A549 (cell line): ENCODE results near the gene PRTFDC1. TPM values are rescaled to one million over a fixed set of nuclear protein-coding genes. Genes with fewer than 3 reads are reported as not detected.
A peak's percentile ranks its signal among the peaks of the same experiment; 100 is the strongest.
"Not testable (repeated sequence)": the region's sequence is repeated elsewhere in the genome, so short reads cannot be mapped to it uniquely, and the experiment has no call there.

ENCODE experiments used
- ATAC-seq, 2 experiments: fragments of 200-7000 bp in 1 of 2; fragments of >200 bp in 1 of 2; cut with Nextera tagmentation in 1 of 2; cut with Tn5 transposase in 1 of 2; 3 replicates each; pipeline versions ENCODE4 v1.8.0 to v1.9.1; 2018 to 2020; ENCODE audit warnings: mild to moderate bottlenecking in 1 of 2, moderate library complexity in 1 of 2
- CTCF ChIA-PET: fragments of 300-600 bp; sonication (Branson Sonifier 250); formaldehyde crosslinking; extraction: SDS; loops from one replicate; lab custom pipeline; 2021; ENCODE audit warnings: antibody characterized with exemption, inconsistent platforms; lab: Yijun Ruan, JAX
- POLR2A ChIA-PET: fragments of 350-600 bp; formaldehyde crosslinking; extraction: SDS; loops from one replicate; lab custom pipeline; 2021; ENCODE audit warnings: antibody characterized with exemption, inconsistent platforms; lab: Yijun Ruan, JAX
- DNase-seq, 2 experiments: peaks; one replicate each; pipeline versions ENCODE4 v3.0.0 to v3.0.0-alpha.2; 2011 to 2016; ENCODE audit warnings: low read depth in 1 of 2, low spot score in 1 of 2
- FAIRE-seq: peaks from 2 replicates; lab custom pipeline; 2011; peaks lifted over from hg19 to GRCh38; lab: Jason Lieb, UNC
- H3K27ac ChIP-seq, 2 experiments: fragments of >200 bp; sonication (Bioruptor Twin); formaldehyde crosslinking; 3 replicates each; pipeline ENCODE4 v1.5.1; 2016 to 2017
- H3K4me1 ChIP-seq: fragments of >200 bp; sonication (Bioruptor Twin); formaldehyde crosslinking; 3 replicates; pipeline ENCODE4 v1.6.1; 2016
- H3K4me2 ChIP-seq: fragments of >200 bp; sonication (Bioruptor Twin); formaldehyde crosslinking; 3 replicates; pipeline ENCODE4 v1.6.1; 2016
- H3K4me3 ChIP-seq: fragments of >200 bp; sonication (Bioruptor Twin); formaldehyde crosslinking; 3 replicates; pipeline ENCODE4 v1.5.1; 2016
- H3K9me3 ChIP-seq: fragments of >200 bp; sonication (Bioruptor Twin); formaldehyde crosslinking; 3 replicates; pipeline ENCODE4 v1.6.1; 2016
- BCL3 ChIP-seq: fragments of >200 bp; sonication (Bioruptor Twin); formaldehyde crosslinking; IDR thresholded peaks from 3 replicates; pipeline ENCODE4 v1.6.1; 2016
- CBX2 ChIP-seq: fragments of 200-600 bp; sonication (generic); IDR thresholded peaks from 2 replicates; pipeline ENCODE4 v1.6.1; 2016; ENCODE audit warnings: low read depth, mild to moderate bottlenecking, borderline replicate concordance
- EHMT2 ChIP-seq: fragments of 200-600 bp; sonication (generic); IDR thresholded peaks from 2 replicates; pipeline ENCODE4 v1.6.1; 2016; ENCODE audit warnings: antibody characterized with exemption, low read depth, mild to moderate bottlenecking, moderate library complexity
- HES2 ChIP-seq: fragments of >200 bp; sonication (Bioruptor Twin); formaldehyde crosslinking; IDR thresholded peaks from 2 replicates; pipeline ENCODE4 v1.6.1; 2016
- MAFK ChIP-seq: fragments of 450-650 bp; IDR thresholded peaks from 2 replicates; pipeline ENCODE4 v1.6.1; 2014; ENCODE audit not compliant: partially characterized antibody
- REST ChIP-seq: fragments of 200-600 bp; sonication (generic); IDR thresholded peaks from 2 replicates; pipeline ENCODE4 v1.6.1; 2016; ENCODE audit warnings: antibody characterized with exemption, mild to moderate bottlenecking, moderate library complexity
- SMC3 ChIP-seq: fragments of >200 bp; sonication (Bioruptor Twin); formaldehyde crosslinking; IDR thresholded peaks from 3 replicates; pipeline ENCODE4 v1.6.1; 2018; ENCODE audit warnings: inconsistent platforms
- USF2 ChIP-seq: fragments of 450-650 bp; IDR thresholded peaks from 2 replicates; pipeline ENCODE4 v1.6.1; 2014; ENCODE audit warnings: antibody characterized with exemption
- WGBS: methylation state at CpG from one replicate; pipeline ENCODE4 v1.1.6; 2017; ENCODE audit errors: missing lambda C conversion rate; 5-methylcytosine and 5-hydroxymethylcytosine counted together
- polyA plus RNA-seq, 4 experiments: library from polyadenylated mRNA; depleted of rRNA in 3 of 4; stranded (reverse); fragments of >200 nt; fragmentation: RNase III in 1 of 4; extraction: RNeasy Plus Mini Kit Qiagen cat#74134 plus additional on column Dnase treatment in 1 of 4; gene quantifications; 2 replicates in 3 of 4; 3 replicates in 1 of 4; pipeline ENCODE4 v1.2.3, GENCODE V29; 2011 to 2017

Gene PRTFDC1
- polyA plus RNA-seq, 2 of the 4 experiments (the other 2 are of a cell fraction), result 35.6 to 39.2 TPM

GRCh38 chr10:24925799-24926198 is 26.6 kb downstream of the PRTFDC1 start:
- no peak overlapping the region for H3K4me3 ChIP-seq
- TF ChIP-seq EHMT2 (no peak), CBX2 (no peak), BCL3 (no peak), MAFK (no peak), REST (no peak), SMC3 (no peak), USF2 (no peak), HES2 (no peak)
- no peak overlapping the region for H3K4me2 ChIP-seq
- DNase-seq (no peak), FAIRE-seq (no peak), ATAC-seq (no peak)
- 100% methylated on average over 4 of the region's 4 CpGs for WGBS
- peaks cover 22% of the 10 kb centered on the region for H3K4me1 ChIP-seq
- ChIA-PET POLR2A (no interaction called here), CTCF (interaction anchor here (1.0 to 1.6 kb wide), 3 partner anchors 10 to 26 kb away, joined by 4 read pairs; no protein-coding TSS in a partner anchor)
- no peaks in the 10 kb centered on the region for H3K9me3 ChIP-seq
- H3K27ac ChIP-seq, result no peak overlapping the region

- CTCF ChIA-PET, POLR2A ChIA-PET, H3K4me2 ChIP-seq, H3K4me3 ChIP-seq, H3K27ac ChIP-seq, H3K9me3 ChIP-seq, ATAC-seq, FAIRE-seq, DNase-seq: not testable (repeated sequence)
- H3K4me1 ChIP-seq, result peaks cover 15% of the 10 kb centered on the region
Observed at GRCh38 chr10:24924483-24924882, 27.9 kb downstream of the PRTFDC1 start.

- CTCF ChIA-PET, result interaction anchor here (0.6 to 1.3 kb wide), 3 partner anchors 12 to 68 kb away, joined by 3 to 5 read pairs (median 3); no protein-coding TSS in a partner anchor
- H3K4me2 ChIP-seq, FAIRE-seq, H3K4me3 ChIP-seq, ATAC-seq, DNase-seq: not testable (repeated sequence)
- Histone ChIP-seq H3K4me1 (peaks cover 15% of the 10 kb centered on the region), H3K9me3 (peaks cover 11% of the 10 kb centered on the region; the same call in 1 of the 3 replicates), H3K27ac (peak overlapping the region in 1 of 2 experiments; percentile 32; a peak in 2 of 6 replicates)
- POLR2A ChIA-PET, result interaction anchor here (0.6 to 1.0 kb wide), 2 partner anchors 16 to 845 kb away, joined by 3 read pairs; no protein-coding TSS in a partner anchor
- WGBS, result 86% methylated on average over 5 of the region's 6 CpGs
Observed at GRCh38 chr10:24922222-24922868, 30.1 kb downstream of the PRTFDC1 start.
